HG03039 (cell line): Measurements from ENCODE around the gene VWA5B1.

Experiments
- ATAC-seq: cut with Tn5 transposase; IDR thresholded peaks from one replicate; pipeline ENCODE4 v1.9.1; 2021; ENCODE audit warnings: mild to moderate bottlenecking, moderate library complexity; ENCODE audit not compliant: unreplicated experiment

Gene VWA5B1

DNA sequence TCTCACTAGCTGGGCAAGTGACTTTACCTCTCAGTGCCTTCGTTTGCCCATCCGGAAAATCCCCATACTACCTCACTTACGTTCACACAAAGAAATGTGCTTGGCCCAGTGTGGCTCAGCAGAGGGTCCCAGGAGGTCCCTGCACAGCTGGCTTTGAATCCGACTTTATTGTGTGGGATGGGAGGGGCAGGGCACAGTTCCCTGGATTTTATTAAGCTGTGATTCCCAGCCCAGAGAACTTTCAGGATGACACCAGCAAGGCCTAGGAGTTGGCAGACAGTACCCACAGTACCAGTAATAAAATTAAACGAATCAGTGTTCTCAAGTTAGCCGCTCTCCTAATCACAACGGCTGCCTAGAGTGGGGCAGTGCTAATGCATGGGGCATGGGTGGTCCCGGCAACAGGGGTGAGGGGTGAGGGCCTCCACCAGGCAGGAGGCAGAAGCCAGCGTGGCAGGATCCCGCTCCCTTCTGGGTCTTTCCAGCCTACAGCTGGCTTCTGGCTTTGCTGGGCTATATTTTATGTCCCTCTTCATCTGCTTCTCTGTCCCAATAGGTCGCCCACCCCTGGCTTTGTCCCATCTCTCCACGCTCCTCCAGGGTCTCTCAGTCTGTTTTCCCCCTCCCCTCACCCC is 74.9 kb downstream of the VWA5B1 start:
- ATAC-seq: no peak

DNA sequence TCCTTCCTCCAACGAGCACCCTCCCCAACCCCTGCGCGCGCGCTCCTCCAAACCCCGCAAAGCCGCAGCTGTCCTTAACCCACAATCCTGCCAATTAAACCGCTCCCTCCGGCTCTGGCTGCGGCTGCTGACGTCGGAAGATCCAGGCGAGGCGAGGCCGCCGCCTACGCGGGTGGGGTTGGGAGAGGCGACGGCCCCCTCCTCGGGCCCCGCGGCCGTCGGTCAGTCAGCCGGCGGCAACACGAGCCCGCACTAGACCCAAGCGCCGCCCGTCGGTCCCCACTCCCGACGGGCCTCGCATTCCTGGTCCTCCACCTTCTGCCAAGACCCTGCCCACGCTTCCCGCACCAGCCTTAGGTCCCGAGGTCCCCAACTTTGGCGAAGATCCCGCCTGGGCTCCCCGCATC is 75.4 kb downstream of the VWA5B1 start:
- no peak for ATAC-seq

DNA sequence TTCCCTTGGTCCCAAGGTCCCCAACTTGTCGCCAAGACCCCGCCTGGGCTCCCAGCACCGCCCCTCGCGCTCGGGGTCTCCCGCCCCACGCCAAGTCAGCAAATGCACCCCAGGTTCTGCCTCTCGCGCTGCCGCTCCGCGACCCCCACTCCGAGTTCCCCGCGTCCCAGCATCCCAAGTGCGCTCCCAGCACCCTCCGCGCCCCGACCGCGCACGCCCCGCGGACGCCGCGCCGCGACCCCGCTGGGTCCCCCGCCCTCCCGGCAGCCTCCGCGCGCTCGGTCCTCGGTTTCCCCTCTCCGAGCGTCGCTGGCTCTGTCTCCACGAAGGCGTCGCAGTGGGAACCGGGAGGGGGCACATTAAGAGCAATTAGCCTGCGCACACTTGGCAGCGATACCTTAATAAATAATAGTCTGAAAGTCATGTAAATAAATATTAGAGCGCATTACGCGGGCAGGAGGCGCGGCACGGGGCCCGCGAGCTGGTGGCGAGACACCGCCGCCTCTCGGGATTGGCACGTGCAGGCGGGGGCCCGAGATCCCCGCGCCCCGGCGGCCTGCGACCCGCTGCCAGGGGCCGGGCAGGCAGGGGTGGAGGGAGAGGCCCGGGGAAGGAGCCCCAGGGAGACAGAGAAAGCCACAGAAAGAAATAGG is 75.9 kb downstream of the VWA5B1 start:
- ATAC-seq: no peak

DNA sequence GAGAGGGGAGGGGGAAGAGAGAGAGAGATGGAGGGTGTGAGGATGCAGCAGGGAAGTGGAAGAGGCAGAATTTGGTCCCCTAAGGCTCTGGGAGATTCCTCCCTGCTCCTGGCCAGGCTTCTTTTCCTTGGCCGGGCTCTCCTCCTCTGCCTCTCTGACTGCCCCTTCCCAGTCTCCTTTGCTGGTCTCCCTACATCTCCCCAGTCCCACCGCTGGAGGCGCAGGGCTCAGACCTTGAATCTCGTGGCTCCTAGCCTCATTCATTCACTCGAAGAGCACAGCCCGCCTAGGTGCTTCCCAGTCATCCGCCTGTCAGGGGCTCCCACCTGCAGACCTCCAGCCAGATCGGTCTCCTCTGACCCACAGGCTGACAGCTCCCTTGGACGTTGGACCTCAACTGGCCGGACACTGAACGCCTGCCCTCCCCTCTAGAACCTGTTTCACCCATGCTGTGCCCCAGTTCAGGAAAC is 76.5 kb downstream of the VWA5B1 start:
- no peak for ATAC-seq

DNA sequence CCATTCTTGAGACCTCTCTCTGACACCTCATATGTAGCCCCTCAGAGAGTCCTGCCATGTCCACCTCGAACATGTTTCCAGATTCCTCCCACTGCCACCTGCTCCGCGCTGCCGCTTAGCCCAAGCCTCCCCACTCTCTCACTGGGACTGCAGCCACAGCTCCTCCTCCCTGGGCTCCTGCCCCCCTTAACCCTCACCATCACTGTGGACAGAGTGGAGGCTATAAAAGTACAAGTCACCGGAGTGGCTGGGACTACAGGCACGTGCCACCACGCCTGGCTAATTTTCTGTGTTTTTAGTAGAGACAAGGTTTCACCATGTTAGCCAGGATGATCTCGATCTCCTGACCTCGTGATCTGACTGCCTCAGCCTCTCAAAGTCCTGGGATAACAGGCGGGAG is 77.0 kb downstream of the VWA5B1 start:
- no peak for ATAC-seq

DNA sequence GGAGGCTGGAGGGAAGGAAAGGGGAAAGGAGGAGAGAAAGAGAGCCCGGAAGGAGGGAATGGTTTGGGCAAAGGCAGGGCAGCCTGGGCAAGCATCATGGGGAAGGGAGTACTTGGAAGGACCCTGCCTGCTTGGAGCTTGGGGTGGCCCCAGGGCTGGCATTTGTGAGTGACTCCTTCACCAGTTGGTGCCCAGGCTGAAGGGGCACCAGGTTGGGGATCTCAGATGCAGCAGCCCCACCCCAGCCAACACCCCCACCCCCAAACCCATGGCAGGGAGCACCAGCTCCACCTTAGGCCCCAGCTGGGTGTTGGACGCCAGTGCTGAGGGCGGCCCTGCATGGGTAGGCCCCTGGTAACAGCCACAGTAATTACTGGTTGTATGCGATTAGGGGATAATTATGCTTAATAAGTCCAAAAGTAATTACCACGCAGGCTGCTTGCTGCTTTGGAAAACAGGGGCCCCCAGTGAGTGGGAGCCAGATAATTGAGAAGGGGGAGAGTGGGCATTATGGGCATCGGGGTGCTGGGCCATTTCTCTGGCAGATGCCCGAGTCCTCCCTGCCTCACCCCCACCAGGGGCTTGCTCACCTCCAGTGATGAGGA is 78.3 kb downstream of the VWA5B1 start:
- ATAC-seq: no peak

DNA sequence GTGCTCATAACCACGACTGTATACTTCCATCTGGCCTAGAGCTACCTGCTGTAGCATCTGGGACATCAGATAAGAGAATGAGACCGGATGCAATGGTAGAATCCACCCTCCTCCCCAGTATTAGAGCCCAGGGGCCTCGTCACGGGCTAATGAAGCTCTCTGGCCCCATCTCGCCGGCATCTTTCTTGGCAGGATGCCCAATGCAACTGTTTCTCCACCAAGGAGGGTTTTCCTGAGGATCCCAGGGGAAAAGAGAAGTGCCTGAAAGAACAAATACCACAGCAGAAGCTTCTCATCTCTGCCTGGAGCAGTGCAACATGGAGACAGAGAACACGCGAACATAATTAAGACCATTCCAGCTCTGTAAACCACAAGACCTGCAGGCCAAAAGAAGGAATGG is 80.0 kb downstream of the VWA5B1 start:
- no peak for ATAC-seq

DNA sequence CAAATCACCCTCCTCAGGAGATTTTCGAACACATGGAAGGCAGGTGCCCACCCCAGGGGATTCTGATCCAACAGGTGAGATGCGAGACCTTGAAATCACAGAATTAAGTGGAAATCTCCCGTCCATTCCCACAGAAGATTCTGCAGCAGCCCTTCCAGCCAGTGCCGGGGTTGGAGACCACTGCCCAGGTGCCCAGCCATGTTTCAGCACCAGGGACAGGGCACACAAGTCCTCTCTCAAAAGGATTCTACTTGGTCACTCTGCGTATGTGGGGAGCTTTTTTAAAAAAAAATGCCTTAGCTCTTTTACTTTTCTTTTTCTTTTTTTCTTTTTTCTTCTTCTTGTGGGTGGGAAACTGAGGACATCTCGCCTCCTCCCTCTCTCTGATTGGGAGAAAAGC is 80.7 kb downstream of the VWA5B1 start:
- ATAC-seq: no peak

DNA sequence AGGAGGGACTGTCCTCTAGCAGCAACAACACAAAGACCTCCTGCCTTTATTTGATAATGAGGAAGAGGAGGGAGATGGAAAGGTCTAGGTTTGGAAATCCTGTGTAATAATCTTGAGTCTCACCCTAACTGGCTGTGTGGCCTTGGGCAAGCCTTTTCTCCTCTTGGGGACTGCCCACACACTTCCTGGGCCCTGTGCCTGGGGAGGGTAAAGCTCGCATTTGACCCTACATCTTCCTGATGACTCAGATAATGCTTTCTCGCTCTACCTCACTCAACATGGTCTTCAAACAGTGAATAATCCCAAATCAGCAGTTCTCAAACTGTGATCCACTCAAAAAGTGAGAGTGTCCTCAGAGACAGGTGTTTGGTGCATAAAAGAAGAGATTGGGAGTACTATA is 81.2 kb downstream of the VWA5B1 start:
- no peak for ATAC-seq

DNA sequence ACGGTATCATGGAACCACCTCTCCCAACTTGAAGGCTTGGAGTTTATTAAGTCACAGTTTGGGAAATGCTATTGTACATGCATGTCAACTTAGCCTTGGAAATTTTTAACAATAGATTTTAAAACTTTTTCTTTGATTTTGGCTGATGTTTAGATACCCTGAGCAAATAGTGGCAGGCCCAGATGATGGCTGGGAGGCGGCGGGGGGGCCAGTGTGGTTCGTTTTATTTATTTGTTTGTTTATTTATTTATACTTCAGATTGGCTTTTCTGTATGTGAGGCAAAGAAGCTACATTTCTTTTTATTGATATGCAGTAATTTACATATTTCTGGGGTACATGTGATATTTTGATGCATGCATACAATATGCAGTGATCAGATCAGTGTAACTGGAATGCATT is 82.0 kb downstream of the VWA5B1 start:
- no peak for ATAC-seq

DNA sequence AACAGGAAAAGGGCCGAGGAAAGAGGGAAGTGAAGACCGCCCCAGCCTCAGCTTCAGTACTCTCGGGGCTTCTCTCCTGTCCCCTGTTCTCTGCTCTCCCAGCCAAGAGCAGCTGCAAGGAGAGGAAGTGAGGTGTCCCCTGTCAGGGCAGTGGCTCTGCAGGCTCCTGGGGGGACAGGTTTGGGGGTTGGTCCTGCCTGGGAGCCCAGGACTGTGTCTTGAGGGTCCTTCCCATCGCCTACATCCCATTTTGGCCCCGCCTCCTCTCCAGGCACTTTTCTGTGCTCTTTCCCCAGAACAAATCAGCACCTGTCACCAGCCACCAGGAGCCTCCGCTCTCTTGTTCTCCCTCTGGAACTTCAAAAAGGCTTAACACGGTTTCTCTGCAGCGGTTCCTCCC is 82.6 kb downstream of the VWA5B1 start:
- ATAC-seq: no peak

DNA sequence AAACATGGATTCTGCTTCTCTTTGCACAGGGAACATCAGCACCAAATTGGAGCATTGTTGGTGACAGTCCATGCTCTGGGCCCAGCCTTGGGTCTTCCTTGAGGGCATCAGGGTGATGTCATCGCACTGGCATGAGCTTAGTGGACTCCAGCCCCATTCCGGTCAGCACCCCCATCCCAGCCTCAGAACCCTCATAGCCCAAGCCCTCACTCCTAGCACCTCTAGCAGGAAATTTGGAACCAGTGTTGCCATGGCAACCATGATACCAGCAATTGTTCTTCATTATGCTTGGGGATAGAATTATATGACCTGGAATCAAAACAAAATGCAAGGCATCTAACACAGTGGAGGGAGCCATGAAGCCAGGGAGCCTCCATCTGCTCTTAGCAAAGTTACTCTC is 83.1 kb downstream of the VWA5B1 start:
- ATAC-seq: no peak

DNA sequence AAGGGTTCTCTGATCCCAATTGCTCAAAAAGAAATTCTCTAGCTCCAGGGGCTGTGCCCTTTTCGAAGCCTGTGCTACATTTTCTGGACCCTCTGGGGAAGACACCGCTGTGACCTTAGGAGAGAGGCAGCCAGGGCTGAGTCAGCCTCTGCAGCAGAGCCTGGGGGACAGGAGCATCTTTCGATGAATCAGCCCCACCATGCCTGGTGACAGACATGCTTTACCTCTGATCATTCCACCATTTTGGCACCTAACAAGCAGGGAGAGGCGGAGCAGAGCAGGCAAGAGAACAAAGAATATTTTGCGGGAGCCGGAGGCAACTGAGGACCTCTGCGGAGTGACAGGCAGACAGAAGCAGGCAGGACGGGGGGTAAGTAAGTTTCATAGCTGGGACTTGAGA is 84.9 kb downstream of the VWA5B1 start:
- ATAC-seq: no peak

DNA sequence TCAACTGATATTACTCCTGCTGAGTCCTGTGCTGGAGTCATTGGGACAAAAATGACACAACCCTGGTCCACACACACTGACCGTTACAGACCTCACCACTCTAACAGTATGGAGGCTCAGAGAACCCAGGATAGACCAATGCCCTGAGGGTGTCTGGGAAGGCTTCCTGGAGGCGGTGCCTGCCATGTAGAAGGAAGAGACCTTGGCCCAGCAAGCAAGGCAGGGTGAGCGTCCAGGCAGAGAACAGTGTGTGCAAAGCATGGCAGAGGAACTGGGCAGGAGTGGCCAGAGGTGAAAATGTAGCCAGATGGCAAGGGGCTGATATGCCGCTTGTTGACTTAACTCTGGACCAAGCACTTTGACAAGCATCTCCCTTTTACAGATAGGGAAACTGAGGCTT is 85.5 kb downstream of the VWA5B1 start:
- no peak for ATAC-seq

DNA sequence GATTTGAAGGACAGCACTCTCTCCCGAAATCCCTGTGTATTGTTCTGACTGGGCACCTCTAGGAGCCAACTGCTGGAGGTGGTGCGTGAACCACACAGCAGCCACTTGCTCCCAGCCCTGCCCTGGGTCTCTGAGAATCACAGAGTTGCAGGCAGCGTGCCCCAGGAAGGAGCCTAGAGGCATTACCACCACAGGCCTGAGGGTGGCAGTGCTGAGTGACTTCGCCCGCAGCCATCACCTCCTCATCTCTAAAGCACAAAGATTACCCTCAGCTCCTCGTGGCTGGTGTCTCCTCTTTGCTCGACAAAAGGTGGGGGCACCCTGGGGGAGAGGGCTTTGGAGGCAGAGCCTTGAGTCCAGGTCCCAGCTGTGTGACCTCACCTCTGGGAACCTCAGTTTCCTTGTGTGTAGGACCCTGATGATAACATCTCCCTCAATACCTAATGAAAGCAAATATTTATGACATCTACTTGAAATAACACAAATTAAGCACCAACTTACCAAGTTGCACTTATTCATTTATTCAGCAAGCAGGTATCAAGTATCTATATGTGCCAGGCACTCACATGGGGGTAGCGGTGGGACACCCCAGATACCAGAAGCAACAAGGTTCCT is 86.3 kb downstream of the VWA5B1 start:
- no peak for ATAC-seq

DNA sequence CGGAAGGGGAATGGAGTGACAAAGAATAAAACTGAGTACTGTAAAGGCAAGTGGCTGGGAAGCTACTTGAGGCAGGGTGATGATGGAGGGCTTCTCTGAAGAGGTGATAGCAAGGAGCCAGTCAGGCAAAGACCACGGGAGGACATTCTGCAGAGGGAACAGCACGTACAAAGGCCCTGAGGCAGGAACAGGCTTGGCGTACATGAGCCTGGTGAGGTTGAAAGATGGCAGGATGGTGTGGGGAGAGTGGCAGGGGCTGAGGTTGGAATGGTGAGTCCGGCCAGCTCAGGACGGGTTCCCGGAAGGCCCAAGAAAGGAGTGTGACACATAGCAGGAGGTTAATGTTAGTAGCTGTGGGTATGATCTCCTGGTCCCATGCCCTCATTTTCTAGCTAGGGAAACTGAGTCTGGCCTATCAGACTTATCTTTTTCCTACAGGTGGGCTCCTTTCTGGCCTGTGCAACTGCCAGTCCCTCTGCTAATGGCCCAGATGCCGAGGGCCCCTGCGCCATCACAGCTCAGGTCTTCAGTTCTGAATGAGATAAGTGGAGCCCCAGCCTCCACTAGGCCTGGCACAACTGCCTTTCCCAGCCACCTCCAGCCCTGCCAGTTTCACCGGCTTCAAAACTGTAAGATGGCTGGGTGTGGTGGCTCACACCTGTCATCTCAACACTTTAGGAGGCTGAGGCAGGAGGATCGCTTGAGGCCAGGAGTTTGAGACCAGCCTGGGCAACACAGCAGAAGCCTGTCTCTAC is 87.0 kb downstream of the VWA5B1 start:
- no peak for ATAC-seq

DNA sequence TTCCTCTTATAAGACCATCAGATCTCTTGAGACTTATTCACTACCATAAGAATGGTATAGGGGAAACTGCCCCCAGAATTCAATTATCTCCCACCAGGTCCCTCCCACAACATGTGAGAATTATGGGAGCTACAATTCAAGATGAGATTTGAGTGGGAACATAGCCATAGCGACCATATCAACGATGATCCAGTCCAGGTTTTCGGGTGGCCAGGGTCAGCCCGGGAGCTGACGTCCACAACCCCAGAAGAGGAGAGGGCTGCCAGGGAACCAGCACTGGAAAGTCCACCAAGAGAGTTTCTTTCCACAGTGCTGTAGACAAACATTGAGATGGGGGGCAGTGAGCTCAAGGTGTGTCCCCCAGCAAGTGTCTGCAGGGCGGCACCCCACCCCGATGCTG is 88.4 kb downstream of the VWA5B1 start:
- ATAC-seq: no peak

DNA sequence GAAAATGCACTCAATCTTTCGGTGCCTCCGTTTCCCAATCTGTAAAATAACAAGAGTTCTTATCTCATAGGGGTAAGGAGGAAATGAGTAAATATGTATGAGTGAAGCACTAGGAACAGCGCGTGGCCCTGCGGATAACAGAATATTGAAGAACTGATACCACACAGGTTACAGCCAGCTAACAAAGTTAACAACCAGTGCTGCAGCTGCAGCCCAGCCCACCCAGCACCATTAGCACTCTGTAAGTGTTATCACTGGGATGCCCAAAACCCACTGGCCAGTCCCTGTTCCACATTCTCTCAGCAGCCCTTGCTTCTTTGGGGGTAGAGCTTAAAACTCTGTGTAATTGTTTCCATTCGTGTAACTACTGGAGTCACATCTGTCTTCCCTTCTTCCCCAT is 89.5 kb downstream of the VWA5B1 start:
- ATAC-seq: no peak

DNA sequence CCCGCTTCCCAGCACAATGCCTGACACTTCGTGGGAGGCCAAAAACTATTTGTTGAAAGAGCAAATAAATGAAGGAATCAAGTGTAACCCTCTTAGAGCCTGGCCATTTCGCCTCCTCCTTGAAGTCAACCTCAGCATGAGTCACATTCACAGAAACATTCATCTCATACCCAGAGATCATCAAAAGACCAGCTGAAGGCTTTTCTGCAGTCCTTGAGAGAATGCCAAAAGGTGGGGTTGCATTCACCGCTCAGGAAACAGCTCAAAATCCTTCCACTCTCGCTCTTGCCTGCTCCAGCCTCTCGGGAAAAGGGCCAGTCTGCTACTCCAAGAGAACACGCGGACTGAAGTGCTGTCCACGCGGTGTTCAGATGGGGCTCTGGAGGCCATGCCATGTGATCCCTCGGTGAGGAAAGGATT is 90.0 kb downstream of the VWA5B1 start:
- no peak for ATAC-seq

DNA sequence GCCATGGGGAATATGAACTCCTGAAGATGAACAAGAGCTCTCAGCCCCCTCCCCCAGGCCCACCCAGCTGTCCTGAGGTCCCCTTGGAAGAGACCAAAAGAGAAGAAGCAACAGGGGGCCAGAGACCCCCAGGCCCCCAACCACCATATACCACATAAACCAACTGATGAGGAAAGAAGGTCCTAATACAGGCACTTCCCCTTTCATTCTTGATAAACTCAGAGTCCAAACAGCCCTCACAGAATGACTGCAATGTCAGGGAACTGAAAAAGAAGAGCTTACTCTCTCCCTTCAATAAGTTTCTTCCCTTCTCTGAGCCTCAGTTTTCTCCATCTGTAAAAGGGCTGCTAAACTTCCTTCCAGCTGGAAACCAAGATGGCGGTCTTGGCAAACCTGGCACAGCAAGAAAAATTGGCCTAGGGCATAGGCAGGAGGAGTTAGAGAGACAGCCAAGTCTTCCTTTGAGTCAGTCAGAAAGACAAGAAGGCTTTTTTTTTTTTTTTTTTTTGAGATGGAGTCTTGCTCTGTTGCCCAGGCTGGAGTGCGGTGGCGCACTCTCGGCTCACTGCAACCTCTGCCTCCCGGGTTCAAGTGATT is 90.5 kb downstream of the VWA5B1 start:
- no peak for ATAC-seq

DNA sequence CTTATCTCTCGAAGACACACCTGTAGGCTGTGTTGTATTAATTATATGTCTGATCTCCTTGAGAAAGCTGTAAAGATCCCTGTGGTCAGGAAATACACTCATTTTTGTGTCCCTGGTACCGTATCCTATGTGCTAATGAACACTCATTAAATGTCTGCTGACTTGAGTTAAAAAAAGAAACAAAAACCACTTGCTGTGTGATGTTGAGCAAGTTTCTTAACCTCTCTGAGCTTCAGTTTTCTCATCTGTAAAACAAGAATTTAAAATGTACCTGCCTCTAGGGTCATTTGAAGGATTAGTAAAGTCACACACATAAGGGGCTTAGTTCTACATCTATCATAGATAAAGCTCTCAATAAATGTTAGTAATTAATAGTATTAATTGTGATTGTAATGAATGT is 91.3 kb downstream of the VWA5B1 start:
- ATAC-seq: no peak
